Measurements from ENCODE around the gene MRPL20. TPM values are rescaled to one million over a fixed set of nuclear protein-coding genes. Genes with fewer than 3 reads are reported as not detected.
A peak's percentile ranks its signal among the peaks of the same experiment; 100 is the strongest.
"Not testable (repeated sequence)": the region's sequence is repeated elsewhere in the genome, so short reads cannot be mapped to it uniquely, and the experiment has no call there.

The MRPL20 gene
- polyA plus RNA-seq, 3 donors, result 107 to 136 (median 117) TPM

DNA sequence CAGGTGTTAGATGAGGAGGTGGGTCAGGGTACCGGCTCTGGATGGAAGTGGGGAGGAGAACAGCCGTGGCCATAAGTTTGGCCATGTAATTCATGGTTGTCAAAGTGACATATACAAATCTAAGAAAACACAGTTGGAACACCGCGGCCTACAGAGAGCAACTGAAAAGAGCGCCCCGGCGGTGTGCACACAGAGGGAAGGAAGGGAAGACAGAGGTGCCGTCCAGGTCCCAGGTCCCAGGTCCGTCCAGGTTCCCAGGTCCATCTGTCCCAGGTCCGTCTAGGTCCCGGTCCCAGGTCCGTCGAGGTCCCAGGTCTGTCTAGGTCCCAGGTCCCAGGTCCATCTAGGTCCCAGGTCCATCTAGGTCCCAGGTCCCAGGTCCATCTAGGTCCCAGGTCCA lies 4.5 kb upstream of the MRPL20 start:
- DNase-seq (ENCODE audit: low read depth in 3 of 3, low spot score in 2 of 3), result no peak

DNA sequence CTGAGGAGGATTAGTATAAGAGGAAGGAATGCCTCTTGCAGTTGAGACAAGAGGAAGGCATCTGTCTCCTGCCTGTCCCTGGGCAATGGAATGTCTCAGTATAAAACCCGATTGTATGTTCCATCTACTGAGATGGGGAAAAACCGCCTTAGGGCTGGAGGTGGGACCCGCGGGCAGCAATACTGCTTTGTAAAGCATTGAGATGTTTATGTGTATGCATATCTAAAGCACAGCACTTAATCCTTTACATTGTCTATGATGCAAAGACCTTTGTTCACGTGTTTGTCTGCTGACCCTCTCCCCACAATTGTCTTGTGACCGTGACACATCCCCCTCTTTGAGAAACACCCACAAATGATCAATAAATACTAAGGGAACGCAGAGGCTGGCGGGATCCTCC lies 3.1 kb upstream of the MRPL20 start:
- DNase-seq (ENCODE audit: low read depth in 3 of 3, low spot score in 2 of 3), result not testable (repeated sequence)

DNA sequence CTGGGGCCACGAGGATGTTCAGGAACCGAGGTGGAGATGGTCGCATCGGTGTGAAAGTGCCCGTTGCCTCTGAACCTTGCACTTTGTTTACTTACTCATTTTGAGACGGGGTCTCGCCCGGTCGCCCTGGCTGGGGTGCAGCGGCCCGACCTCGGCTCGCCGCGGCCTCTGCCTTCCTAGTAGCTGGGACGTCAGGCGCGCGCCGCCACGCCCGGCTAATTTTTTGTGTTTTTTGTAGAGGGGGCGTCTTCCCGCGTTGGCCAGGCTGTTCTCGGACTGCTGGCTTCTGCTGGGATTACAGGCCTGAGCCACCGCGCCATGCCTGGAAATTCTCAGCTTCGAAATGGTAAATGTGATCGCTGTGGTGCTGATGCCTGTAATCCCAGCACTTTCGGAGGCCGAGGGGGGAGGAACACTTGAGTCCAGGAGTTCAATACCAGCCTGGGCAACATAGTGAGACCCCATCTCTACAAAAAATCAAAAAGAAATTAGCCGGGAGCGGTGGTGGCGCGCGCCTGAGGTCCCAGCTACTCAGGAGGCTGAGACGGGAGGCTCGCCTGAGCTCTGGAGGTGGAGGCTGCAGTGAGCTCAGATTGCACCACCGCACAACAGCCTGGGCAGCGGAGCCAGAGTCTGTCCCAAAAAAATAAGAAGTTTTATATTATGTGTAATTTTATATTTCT lies 684 bp upstream of the MRPL20 start:
- DNase-seq (ENCODE audit: low read depth in 3 of 3, low spot score in 2 of 3), result no peak

DNA sequence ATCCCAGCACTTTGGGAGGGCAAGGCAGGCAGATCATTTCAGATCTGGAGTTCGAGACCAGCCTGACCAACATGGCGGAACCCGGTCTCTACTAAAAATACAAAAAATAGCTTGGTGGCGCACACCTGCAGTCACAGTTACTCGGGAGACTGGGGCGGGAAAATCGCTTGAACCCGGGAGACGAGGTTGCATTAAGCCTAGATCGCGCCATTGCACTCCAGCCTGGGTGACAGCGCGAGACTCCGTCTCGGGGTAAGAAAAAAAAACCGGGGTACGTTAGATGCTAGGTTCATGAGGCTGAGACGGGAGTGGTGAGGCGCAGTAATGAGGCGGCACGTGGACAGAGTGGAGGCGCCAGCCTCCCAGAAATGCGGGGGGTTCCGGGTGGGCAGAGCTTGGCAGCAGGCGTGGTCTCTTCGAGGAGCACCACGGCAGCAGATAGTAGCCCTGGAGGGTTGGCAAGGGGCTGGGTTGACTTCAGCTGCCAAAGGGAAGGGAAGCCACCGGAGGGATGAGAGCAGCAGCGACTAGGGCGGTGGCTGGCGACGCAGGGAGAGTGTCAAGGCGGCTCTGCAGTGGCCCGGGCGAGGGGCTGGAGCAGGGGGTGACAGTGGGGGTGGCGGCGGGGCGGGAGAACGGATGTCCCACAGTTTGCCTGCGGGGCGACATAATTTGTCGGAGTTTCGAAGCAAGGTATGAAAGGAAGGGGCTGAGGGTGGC lies 832 bp downstream of the MRPL20 start:
- DNase-seq (ENCODE audit: low read depth in 3 of 3, low spot score in 2 of 3), result no peak

DNA sequence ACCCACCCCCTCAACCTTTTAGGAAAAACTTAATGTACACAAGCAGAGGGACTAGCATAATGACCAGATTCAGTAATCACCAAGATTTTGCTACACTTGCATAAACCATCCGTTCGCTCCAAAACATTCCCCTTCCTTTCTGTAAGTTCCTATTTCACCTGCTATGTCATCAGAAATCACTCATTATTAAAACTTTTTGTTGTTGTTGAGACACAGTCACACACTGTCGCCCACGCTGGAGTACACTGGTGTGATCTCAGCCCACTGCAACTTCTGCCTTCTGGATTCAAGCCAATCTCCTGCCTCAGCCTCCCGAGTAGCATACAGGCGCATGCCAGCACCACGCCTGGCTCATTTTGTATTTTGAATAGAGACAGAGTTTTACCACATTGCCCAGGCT lies 3.4 kb downstream of the MRPL20 start:
- DNase-seq (ENCODE audit: low read depth in 3 of 3, low spot score in 2 of 3), result no peak

DNA sequence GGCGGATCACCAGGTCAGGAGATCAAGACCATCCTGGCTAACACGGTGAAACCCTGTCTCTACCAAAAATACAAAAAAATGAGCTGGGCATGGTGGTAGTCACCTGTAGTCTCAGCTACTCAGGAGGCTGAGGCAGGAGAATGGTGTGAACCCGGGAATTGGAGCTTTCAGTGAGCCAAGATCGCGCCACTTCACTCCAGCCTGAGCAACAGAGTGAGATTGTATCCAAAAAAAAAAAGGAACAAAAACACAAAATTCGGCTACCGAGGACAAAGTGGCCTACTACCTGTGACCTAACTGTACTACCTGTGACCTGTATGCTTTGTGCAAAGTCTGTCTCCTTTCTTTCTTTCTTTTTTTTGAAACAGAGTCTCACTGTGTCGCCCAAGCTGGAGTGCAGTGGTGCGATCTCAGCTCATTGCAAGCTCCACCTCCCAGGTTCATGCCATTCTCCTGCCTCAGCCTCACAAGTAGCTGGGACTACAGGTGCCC lies 4.1 kb downstream of the MRPL20 start:
- DNase-seq (ENCODE audit: low read depth in 3 of 3, low spot score in 2 of 3), result not testable (repeated sequence)

DNA sequence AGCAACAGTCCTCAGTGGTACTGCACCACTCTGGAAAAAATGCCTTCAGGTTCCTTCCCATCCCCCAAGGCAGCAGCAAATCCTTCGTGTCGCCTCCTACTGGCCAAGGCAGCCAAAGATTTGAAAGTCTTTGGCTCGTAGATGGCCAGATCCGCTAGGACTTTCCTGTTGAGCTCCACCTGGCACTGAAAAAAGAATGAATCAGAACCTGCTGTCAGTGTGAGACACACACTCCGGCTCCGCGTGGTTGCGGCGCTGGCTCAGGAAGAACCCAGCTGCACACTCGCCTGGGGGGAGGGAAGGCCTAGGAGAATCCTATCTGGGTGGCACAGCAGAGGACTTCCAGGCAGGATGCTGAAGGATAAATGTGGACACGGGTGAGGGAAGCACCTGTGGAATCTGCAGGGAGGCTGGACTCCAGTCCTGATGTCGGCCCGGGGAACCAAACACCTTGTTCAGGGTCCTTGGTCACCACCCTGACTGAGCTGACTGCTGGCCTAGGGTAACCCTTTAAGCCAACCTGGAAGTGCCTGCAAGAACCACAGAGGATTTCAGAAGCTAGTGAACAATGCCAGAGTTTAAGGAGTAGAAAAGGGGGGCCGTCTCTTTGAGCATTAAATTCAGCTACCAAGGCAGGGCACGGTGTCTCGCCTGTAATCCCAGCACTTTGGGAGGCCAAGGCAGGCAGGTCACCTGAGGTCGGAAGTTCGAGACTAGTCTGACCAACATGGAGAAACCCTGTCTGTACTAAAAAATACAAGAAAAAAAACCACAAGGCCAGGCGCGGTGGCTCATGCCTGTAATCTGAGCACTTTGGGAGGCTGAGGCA lies 4.8 kb downstream of the MRPL20 start:
- DNase-seq (ENCODE audit: low read depth in 3 of 3, low spot score in 2 of 3), result no peak

DNA sequence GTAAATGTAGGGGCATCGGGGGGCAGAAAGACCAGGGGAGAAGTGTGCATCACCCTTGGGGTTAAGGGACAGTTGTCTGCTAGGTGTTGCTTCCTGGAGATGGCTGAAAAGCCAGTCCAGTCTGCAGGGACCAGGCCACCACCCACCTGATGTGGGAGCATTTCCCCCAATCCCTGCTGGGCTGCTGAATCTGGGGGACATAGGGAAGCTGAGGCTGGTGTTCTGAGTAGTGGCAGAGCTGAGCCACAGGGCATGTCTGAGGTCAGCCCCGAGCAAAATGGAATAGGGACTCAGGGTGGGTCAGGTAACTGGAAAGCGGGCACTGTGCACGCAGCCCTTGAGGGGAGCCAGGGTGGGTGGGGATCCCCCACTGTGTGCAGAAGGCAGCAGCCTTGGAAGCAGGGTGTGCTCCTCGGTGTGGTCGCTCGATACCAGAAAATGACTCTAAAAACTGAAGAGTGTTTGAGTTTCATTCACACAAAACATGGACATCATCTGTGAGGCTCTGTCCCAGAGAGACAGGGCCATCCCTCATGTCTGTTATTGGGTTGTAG lies 5.6 kb downstream of the MRPL20 start:
- no peak for DNase-seq (ENCODE audit: low read depth in 3 of 3, low spot score in 2 of 3)

DNA sequence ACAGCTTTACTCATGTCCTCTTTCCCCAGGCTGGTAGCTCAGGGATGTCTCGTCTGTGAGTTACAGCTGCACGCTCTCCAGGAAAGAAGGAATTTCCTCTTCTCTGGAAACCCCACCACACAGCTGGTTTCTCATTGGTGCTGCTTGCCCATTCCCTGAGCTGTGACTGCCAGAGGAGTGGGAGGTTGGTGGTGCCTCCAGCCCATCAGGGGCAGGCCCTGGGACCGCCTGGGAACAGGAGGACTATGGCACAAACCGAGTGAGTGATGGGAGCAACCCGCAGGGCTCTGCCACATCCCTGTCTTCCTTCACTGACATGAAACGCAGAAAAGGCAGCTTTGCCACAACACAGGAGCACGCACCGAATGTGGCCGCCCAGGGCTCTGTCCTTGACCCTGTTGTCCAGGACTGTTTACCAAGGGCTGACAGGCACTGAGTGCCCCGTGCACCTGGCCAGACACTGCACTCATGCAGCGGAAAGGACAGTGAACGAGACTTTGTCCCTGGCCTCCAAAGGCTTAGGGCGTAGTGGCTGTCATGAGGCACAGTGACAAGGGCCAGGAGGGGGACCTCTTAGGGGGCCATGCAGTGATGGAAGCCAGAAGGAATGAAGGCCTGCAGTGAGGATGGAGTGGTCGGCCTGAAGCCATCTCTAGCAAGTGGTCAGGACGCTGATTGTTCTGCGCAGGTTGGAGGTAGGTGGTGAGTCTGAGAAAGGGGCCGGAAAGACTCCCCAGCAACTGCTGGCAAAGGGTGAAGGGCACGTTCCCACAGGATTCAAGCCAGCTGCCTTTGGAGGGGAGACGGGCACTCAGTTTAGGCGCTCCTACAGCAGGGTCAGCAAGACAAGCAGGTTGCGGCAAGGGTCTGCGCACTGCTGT lies 6.3 kb downstream of the MRPL20 start:
- no peak for DNase-seq (ENCODE audit: low read depth in 3 of 3, low spot score in 2 of 3)

DNA sequence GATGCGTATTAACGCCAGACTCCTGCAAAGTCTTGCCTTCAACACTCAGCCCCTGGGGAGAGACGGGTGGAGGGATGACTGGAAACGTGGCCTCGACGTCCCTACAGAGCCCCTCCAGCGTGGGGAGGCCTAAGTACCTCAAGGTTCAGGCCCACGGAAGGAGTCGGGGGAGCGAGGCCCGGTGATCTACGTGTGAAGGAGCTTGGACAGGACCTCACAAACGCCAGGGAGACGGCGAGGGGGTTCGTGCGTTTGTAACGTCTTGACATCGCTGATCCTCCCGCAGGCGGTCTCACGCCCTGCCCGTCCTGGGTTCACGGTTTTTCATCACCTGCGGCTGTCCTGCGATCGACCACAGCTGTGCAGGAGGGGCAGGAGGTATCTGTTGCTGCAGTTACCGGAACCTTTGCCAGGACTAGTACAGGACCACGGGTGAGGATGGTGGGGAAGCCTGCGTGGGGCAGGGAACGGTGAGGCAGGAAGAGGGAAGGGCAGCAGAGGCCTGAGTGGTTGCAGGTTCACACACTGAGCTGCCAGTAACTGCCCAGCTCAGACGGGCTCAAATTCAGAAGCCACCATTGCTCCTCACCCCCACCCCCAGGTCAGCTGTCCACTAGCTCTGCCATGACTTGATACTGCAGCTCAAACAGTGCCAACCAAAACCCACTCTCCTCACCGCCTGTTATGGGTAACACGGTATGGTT lies 7.1 kb downstream of the MRPL20 start:
- no peak for DNase-seq (ENCODE audit: low read depth in 3 of 3, low spot score in 2 of 3)

DNA sequence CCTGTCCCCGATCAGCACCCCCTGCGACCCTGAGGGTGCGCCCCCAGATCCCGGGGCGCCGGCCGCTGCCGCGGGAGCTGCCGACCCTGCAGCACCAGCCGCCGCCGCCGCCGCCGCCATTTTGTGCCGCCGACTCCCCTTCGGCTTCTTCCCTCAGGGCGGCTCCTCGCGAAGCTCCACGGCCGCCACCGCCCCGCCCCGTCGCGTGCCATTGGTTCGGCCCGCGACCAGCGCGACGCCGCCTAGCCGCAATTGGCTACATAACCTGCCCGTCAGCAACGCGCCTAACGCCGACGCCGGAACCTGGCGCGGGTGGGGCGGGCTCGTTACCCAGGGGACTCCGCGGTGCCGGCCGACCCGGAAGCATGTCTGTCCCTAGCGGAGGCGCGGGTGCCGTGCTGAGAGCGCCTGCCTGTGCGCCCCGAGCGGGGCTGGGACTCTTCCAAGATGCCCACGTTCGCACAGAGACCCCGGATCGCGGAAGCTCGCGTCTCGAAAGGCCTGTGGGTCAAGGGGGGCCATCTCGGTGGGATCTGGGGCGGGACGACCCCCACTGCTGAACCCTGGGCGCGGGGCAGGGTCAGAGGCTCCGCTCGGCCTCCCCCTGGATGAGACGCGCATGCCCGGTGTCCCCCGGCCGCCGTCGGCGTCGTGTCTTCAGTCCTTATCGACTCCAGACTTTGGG lies 7.8 kb downstream of the MRPL20 start, which contains the start of gene CCNL2:
CCNL2 (minus strand) TSS at position 149 of the 685 bp plus-strand sequence; CDS start at position 120, 29 bp downstream.
- DNase-seq (ENCODE audit: low read depth in 3 of 3, low spot score in 2 of 3), result peak; percentile 92 to 96 (median 95)

DNA sequence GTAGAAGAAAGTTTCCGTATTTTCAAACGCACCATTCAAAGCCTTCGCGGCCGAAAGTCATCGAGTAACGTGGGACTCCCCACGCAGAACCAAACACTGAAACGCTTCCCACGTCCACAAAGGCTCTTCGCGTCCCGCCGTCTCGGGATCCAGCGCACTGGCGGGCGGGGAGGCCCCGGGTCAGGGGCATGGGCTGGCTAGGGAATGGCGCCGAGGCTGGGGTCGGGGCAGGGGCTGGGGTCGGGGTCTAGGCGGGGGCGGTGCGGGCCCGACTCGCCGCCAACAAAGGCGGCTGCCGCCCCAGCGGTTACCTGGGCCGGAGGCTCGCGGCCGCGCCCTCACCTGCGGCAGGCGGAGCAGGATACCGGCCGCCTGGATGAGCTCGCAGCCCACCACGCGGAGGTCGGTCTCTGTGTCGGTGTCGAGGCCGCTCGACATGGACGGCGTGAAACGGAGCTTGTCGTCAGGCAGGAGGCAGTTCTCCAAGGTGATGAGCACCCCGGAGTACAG lies 8.4 kb downstream of the MRPL20 start:
- DNase-seq (ENCODE audit: low read depth in 3 of 3, low spot score in 2 of 3), result no peak

DNA sequence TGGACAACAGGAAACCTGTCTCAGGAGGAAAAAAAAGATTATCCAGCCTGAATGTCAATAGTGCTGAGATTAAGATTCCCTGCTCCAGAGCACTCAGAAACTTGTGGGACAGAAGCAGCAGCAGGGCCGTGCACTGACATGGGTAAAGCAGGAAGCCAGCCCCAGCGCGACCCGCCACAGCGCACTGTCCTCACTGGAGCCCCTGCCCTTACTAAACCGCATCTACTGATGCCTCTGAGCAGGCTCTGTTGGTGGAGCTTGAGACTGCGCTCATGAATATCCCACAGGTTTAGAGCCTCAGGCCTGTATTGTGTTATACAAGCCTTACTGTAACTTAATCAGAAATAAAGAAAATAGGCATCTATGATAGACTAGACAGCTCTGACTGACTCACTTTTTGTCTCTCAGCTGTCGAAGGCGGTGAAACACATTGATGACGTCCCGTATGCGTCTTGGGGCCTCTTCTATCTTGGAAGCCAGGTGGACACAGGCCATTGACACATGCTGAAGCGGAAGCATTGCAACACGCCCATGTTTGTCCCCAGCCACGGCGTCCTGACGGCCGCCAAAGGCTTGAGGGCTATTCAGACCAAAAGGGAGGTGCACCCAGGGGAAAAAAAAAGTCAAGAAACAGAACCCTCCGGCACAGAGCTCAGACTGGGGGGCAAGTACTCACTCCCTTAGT lies 9.1 kb downstream of the MRPL20 start:
- no peak for DNase-seq (ENCODE audit: low read depth in 3 of 3, low spot score in 2 of 3)

DNA sequence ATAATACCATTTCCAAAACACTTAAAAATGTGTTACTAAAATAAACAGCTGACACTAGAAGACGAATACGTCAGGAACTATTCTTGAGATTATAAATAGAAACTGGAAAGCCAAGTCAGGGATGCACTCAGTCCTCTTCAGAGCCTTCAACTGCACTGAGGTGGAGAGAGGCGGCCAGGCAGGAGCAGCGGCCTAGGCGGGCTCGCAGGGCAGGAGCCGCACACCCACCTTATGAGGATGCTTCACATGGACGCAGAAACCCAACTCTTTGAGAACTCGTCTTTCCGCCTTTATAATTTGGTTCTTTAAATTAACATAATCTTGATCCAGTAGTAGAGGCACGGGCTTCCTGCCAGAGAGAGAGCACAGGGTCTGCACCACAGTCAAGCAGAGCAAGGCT lies 11.9 kb downstream of the MRPL20 start:
- DNase-seq (ENCODE audit: low read depth in 3 of 3, low spot score in 2 of 3), result no peak

DNA sequence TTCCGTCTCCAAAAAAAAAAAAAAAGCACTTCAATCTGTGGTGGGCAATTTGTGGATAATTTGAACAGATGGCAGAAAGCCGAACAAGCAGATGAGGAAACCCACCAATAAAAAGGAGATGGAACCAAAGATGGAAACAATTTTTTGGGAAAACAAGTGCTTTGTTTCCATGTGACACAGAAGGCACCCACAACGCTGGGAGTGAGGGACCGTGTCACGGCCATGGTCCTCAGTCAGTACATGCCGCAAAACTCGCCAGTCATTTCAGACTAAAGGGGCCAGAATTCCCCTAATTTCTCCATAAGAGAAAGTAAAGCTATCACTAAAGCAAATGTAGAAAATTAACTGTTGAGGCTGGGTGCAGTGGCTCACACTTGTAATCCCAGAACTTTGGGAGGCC lies 13.0 kb downstream of the MRPL20 start:
- DNase-seq (ENCODE audit: low read depth in 3 of 3, low spot score in 2 of 3), result no peak

DNA sequence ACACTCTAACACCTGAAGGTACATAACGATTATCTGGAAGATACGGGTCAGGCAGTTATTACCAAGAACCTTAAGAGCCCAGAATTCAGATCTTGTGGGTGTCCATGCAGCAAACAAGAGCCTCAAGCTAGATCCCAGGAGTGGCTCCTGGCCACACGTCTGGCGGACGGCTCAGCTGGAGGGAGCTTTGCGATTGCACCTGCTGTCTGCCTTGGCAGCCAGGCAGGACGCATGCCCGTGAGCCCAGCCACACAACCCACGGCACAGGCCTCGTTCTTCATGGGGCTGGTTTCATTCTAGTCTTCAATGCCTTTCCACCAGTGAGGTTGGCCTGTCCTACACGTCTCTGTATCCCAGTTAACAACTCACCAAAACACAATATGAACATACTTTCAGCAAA lies 13.7 kb downstream of the MRPL20 start:
- no peak for DNase-seq (ENCODE audit: low read depth in 3 of 3, low spot score in 2 of 3)

DNA sequence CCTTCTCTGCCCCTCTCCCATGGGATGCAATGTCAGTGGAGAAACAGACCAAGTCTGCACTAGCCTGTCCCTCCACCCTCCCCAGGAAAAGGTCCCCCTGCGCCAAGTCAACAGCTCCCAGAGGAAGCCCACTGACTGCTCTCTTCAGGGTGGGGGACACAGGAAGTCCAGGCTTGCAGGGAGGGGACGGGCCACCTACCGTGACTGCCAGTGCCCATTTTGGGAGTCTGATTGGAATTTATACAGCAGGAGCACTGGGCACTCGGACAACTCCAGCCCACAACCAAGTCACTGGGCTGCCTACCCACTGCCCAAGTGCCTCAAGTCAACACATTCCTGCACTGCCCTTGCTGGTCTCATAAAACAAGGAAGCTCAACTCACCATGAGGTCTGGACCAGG lies 14.1 kb downstream of the MRPL20 start:
- DNase-seq (ENCODE audit: low read depth in 3 of 3, low spot score in 2 of 3), result no peak

DNA sequence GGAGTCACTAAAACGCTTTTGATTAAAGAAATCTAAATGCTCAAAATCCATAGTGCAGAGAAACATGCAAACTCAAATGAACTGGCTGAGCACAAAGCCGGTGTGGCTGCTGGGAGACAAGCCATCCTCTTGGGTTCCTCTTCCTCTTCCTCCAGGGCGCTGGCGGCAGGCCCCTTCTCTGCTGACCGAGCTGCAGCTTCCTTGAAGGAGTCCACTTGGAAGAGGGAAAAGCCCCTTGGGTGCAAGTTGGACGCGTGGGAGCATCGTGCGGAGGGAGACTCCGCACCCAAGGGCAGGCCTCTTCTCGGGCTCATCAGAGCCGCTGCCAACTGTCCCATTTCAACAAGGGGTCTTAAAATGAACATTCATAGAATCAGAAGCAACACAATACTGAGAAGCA lies 15.9 kb downstream of the MRPL20 start:
- no peak for DNase-seq (ENCODE audit: low read depth in 3 of 3, low spot score in 2 of 3)
